Naive thymus-derived CD8-positive, alpha-beta T cell (primary cell): ENCODE measurements around the gene NOXA1. TPM values are rescaled to one million over a fixed set of nuclear protein-coding genes. Genes with fewer than 3 reads are reported as not detected.

Experiments used
- ATAC-seq, 2 donors: fragments of 150-1000 bp; cut with Tn5 transposase in 1 of 2; sonication (Bioruptor Pico), chemical (Tn5 transposase) in 1 of 2; 1 replicate in 1 of 2; 2 replicates in 1 of 2; pipeline ENCODE4 v1.10.0; 2021; ENCODE audit warnings: mild to moderate bottlenecking in 2 of 2, moderate library complexity in 2 of 2
- POLR2A ChIA-PET: fragments of 350-600 bp; sonication (Branson Sonifier 250); formaldehyde crosslinking; loops from one replicate; lab custom pipeline; 2021; ENCODE audit warnings: antibody characterized with exemption; lab: Charles Lee
- DNase-seq, 10 donors: peaks; one replicate each; pipeline versions ENCODE4 v3.0.0 to v3.0.0-alpha.2; 2020 to 2022
- H3K27ac Mint-ChIP-seq, 10 donors: one replicate each; pipeline ENCODE4 v1.8.0; 2020 to 2022; ENCODE audit warnings: mild to moderate bottlenecking in 10 of 10, mixed read lengths in 10 of 10, moderate library complexity in 4 of 10, inconsistent platforms in 1 of 10
- H3K27me3 Mint-ChIP-seq, 5 donors: one replicate each; pipeline ENCODE4 v1.8.0; 2021 to 2022; ENCODE audit warnings: mixed read lengths in 5 of 5
- H3K36me3 Mint-ChIP-seq, 3 donors: one replicate each; pipeline ENCODE4 v1.8.0; 2020 to 2022; ENCODE audit warnings: mixed read lengths in 3 of 3, mild to moderate bottlenecking in 2 of 3, inconsistent platforms in 1 of 3
- H3K4me1 Mint-ChIP-seq, 4 donors: one replicate each; pipeline ENCODE4 v1.8.0; 2021 to 2022; ENCODE audit warnings: mixed read lengths in 4 of 4
- H3K4me3 Mint-ChIP-seq, 10 donors: one replicate each; pipeline ENCODE4 v1.8.0; 2020 to 2022; ENCODE audit warnings: mild to moderate bottlenecking in 10 of 10, mixed read lengths in 10 of 10, moderate library complexity in 6 of 10, inconsistent platforms in 1 of 10
- H3K9me3 Mint-ChIP-seq, 9 donors: one replicate each; pipeline ENCODE4 v1.8.0; 2020 to 2022; ENCODE audit warnings: mixed read lengths in 9 of 9, mild to moderate bottlenecking in 3 of 9, inconsistent platforms in 1 of 9, moderate library complexity in 1 of 9
- polyA plus RNA-seq, 3 donors: library from polyadenylated mRNA; unstranded; fragments of 300-500 nt; fragmentation: Illumina TruSeq; gene quantifications; one replicate each; pipeline ENCODE4 v1.2.3, GENCODE V29; 2021
- total RNA-seq, 8 experiments: library from RNA in 2 of 8; stranded (reverse) in 2 of 8; gene quantifications; one replicate each; pipeline ENCODE4 v1.2.3 and lab custom pipeline; 2021 to 2026

The NOXA1 gene
- total and polyA plus RNA-seq, 5 experiments from 2014 or later: 0.75 to 4.5 (median 1.1) TPM

DNA sequence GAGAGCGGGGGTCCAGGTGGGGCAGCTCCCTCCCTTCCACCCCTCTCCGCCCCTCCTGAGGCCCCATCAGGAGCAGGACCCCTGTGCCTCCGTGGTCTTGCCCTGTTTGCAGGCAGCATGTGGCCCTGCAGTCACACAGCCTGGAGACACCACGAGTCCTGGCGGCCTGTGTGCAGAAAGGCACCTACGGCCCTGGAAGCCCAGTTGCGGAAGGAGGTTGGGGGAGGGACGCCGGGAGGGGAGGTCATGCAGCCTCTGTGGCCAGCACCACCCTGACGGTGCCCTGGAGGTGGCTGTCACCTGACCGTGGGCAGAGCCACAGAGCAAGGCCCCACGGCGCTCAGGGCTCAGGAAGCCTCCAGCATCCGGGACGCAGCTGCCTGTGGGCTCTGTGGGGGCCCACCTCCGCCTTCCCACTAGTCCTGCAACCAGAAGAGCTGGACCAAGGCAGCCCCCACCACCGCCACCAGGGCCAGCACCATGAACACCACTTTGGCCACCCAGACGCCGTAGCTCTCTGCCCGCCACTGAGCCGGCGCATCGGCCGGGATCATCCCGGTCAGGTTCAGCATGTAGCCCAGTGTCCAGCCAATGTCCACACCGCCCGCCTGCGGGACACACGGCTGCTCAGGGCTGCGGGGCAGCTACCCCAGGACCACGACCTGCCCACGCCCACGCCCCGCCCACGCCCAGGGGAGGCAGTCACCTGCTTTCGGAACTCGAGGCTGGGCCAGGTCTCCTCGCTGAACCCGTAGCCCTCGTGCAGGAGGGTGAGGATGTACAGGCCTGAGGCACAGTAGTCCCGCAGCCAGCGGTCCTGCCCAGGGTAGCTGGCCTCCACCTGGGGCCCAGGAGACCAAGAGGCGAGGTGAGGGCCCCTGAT, 11.5 kb downstream of the NOXA1 start:
- Mint-ChIP-seq H3K36me3 (no peaks in the 10 kb centered on the region), H3K4me1 (no peaks in the 10 kb centered on the region), H3K27me3 (peaks cover 0 to 6% (median 0%) of the 10 kb centered on the region in 5 donors), H3K27ac (no peak overlapping the region), H3K4me3 (no peak overlapping the region), H3K9me3 (no peaks in the 10 kb centered on the region)
- POLR2A ChIA-PET: no interaction called here
- DNase-seq: peak in 1 of 10 donors; percentile 62
- ATAC-seq: no peak

DNA sequence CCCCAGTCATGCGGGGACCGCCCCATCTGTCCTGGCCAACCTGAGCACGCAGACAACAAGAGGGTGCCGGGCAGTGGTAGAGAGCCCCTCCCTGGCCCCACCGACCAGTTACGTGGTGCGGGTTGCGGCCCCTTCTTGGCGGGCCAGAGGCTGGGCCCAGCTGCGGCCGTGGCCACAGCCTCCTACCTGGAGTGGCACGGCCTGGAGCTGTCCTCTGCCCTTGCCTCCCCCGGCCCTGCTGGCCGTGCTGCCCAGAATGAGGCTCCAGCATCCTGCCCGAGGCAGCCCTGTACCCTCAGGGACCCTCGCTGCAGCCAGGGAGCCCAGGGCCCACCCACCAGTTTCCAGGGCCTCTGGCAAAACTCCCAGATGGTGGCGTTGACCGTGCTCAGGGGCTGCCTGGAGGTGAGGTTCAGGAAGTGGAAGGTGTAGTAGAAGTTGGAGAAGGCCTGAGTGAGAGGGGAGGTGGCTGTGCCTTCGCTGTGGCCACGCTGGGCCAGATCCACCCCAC, 12.2 kb downstream of the NOXA1 start:
- DNase-seq (peak in 1 of 10 donors; percentile 47), ATAC-seq (no peak)
- no peak overlapping the region for H3K27ac Mint-ChIP-seq
- H3K9me3 Mint-ChIP-seq: no peaks in the 10 kb centered on the region
- H3K4me1 Mint-ChIP-seq: no peaks in the 10 kb centered on the region
- peaks cover 0 to 6% (median 0%) of the 10 kb centered on the region in 5 donors for H3K27me3 Mint-ChIP-seq
- no peaks in the 10 kb centered on the region for H3K36me3 Mint-ChIP-seq
- POLR2A ChIA-PET: no interaction called here
- no peak overlapping the region for H3K4me3 Mint-ChIP-seq

DNA sequence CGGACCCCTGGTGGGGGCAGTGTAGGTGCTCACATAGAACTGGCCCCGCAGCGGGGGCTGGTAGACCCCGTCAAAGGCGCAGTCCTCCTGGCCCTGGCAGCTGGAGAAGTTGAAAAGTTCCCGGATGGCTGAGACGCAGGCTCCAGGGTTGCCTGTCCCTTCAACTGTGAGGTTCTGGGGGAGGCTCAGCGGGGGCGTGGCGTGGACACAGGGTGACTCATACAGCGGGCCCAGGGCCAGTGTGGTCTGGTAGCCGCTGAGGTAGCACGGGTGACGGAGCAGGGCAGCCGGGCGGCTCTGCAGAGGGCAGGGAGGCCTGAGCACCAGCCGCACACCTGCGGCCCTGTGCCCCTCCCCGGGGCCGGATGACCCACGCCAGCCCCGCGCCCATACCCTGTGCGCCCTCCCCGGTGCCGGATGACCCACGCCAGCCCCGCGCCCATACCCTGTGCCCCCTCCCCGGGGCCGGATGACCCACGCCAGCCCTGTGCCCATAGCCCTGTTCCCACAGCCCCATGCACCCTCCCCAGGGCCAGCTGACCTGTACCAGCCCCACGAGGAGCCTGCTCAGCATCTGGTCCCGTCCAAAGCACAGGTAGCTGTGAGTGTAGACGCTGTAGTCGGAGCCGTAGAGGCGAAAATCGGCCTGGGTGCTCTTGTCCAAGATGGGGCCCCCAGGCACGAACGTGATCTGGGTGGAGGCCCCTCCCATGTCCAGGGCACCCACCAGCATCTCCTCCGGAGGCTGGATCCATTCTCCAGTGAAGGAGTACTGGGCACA, 13.0 kb downstream of the NOXA1 start:
- Mint-ChIP-seq H3K27ac (no peak overlapping the region), H3K9me3 (no peaks in the 10 kb centered on the region), H3K36me3 (no peaks in the 10 kb centered on the region), H3K4me3 (no peak overlapping the region), H3K4me1 (no peaks in the 10 kb centered on the region), H3K27me3 (peaks cover 0 to 6% (median 0%) of the 10 kb centered on the region in 5 donors)
- POLR2A ChIA-PET: interaction anchor here (0.6 to 0.7 kb wide), 2 partner anchors 9 to 211 kb away, joined by 4 to 5 read pairs; no protein-coding TSS in a partner anchor
- ATAC-seq (no peak), DNase-seq (peak in 1 of 10 donors; percentile 34)

DNA sequence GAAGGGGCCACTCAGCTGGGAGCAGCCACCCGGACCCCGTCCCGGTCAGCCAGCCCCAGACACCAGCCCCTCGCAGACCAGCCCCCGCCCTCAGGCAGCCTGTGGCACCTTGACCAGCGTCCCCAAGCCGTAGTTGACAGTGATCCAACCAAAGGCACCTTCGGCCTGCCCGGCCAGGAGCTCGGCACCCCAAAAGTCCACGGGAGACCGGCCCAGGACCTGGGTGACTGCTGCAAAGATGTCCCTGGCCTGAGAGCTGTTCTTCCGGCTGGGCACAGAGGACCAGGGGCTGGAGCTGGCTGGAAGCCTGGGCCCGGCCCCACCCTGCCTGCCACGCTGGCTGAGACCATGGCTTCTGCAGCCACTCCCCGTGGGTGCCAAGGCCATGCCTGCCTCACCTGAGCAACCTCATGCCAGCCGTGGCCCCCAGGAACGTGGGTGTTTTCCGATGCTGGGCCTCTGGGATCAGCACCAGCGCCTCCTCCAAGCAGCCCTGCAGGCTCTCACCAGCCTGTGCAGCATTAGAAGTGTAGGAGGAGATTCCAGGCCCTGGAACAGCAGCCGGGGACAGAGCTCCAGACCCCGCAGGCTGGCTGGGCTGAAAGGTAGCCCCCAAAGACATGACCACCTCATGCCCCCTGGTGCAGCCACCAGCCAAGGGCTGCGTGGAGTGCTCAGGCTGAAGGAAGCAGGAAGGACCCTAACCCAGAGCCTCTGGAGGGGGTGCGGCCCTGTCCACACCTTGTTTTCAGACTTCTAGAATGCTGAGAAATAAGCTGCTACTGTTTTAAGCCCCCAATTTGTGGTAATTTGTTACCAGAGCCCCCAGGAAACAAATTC, 13.8 kb downstream of the NOXA1 start:
- Mint-ChIP-seq H3K4me3 (no peak overlapping the region), H3K27ac (no peak overlapping the region), H3K36me3 (no peaks in the 10 kb centered on the region), H3K27me3 (peaks cover 2 to 8% (median 5%) of the 10 kb centered on the region in 5 donors), H3K9me3 (no peaks in the 10 kb centered on the region), H3K4me1 (peaks cover 2 to 4% (median 2%) of the 10 kb centered on the region in 4 donors)
- DNase-seq (peak in 1 of 10 donors; percentile 54), ATAC-seq (no peak)
- POLR2A ChIA-PET: interaction anchor here (0.6 to 0.7 kb wide), 2 partner anchors 8 to 211 kb away, joined by 4 to 5 read pairs; no protein-coding TSS in a partner anchor

DNA sequence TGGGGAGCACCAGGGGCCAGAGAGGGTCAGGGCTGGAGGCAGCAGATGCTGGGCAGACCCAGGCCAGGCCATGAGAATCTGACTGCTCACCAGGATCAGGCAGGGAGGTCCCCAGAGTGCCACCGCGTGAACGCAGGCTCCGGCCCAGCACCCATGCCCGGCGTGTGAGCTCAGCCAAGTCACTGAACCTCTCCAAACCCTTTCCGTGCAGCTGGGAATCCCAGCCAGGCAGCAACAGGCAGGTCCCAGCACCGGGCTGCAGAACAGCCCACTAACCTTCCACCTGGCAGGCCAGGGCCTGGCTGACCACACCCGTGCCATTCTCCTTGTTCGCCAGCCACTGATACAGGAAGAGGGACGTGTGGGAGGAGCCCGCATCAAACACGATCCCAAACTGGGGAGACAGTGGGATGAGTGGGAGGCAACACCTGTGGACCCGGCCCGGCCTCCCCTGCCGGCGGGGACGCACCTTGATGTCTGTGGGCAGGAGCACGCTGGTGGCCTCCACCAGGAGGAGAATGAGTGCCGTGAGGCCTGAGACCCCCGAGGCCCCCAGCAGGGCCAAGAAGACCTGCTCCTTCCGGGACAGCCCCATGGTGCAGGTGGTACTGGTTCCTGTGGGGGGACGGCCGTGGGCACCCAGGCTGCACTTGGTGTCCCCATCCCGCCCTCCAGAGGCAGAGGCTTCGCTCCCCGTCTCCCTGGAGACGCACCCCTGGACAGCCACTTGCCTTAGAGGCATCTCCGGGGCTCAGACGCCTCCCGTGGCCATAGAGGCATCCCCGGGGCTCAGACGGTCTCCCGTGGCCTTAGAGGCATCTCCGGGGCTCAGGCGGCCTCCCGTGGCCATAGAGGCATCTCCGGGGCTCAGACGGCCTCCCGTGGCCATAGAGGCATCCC, 14.7 kb downstream of the NOXA1 start:
- no peak overlapping the region for H3K4me3 Mint-ChIP-seq
- H3K27me3 Mint-ChIP-seq: peaks cover 7 to 15% (median 8%) of the 10 kb centered on the region in 5 donors
- no peak overlapping the region for H3K27ac Mint-ChIP-seq
- POLR2A ChIA-PET: interaction anchor here (1.1 kb wide), 1 partner anchor 23 kb away, joined by 3 read pairs; no protein-coding TSS in a partner anchor
- peaks cover 2 to 6% (median 4%) of the 10 kb centered on the region in 4 donors for H3K4me1 Mint-ChIP-seq
- DNase-seq (peak in 1 of 10 donors; percentile 54), ATAC-seq (no peak)
- H3K36me3 Mint-ChIP-seq: no peaks in the 10 kb centered on the region
- H3K9me3 Mint-ChIP-seq: no peaks in the 10 kb centered on the region

DNA sequence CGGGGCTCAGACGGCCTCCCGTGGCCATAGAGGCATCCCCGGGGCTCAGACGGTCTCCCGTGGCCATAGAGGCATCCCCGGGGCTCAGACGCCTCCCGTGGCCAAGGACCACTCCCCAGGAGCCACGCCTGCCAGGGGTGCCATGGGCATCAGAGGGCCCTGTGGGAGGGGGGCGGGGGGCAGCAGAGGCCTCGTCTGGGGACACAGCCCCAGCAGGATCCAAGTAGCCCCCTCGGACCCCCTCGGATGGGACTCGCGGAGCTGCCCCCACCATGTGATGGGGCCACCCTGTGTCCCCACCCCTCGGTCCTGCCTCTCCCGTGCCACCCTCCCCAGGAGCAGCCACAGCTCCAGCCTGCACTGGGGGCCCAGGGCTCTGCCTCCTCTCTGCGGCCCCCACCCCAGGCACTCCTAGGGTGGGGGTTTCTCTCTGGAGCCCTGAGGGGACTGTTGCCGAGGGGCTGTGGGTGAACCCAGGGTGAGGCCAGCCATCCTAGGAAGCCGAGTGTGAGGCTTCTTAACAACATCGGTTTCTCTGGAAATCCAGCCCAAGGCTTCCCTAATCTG, 15.5 kb downstream of the NOXA1 start:
- DNase-seq (peak in 2 of 10 donors; percentile 2 to 38), ATAC-seq (no peak)
- H3K27ac Mint-ChIP-seq: no peak overlapping the region
- POLR2A ChIA-PET: interaction anchor here (1.1 kb wide), 1 partner anchor 22 kb away, joined by 3 read pairs; no protein-coding TSS in a partner anchor
- peaks cover 2 to 6% (median 4%) of the 10 kb centered on the region in 4 donors for H3K4me1 Mint-ChIP-seq
- no peak overlapping the region for H3K4me3 Mint-ChIP-seq
- H3K27me3 Mint-ChIP-seq: peaks cover 7 to 22% (median 10%) of the 10 kb centered on the region in 5 donors
- no peaks in the 10 kb centered on the region for H3K36me3 Mint-ChIP-seq
- no peaks in the 10 kb centered on the region for H3K9me3 Mint-ChIP-seq

DNA sequence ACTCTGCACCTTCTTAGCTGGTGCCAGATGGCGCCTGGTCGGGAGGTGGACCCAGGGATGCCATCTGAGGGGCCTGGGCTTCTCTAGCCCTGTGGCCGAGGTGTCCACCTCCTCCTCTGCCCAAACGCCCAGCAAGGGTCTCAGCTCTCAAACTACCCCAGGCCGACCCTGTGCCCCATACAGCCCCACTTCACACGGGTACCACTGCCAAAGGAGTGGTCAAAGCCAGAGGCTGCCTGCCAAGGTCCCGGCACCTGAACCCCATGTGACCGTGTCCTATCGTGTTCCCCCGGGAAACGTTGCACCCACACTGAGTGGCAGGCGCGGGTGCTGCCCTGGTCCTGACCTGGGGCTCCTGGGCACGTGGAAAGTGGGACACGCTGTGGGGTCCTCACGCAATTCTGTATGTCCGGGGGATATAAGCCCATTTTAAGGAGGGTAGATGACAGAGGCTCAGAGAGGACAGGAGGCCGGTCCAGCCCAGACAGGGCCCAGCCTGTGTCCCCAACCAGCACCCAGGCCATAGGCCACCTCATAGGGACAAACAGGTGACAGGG, 16.0 kb downstream of the NOXA1 start:
- peaks cover 7 to 25% (median 10%) of the 10 kb centered on the region in 5 donors for H3K27me3 Mint-ChIP-seq
- POLR2A ChIA-PET: interaction anchor here (1.1 kb wide), 1 partner anchor 21 kb away, joined by 3 read pairs; no protein-coding TSS in a partner anchor
- peaks cover 2 to 6% (median 4%) of the 10 kb centered on the region in 4 donors for H3K4me1 Mint-ChIP-seq
- peak in 2 of 10 donors; percentile 4 to 38 for DNase-seq
- H3K36me3 Mint-ChIP-seq: no peaks in the 10 kb centered on the region
- H3K27ac Mint-ChIP-seq: peak overlapping the region in 1 of 10 donors; percentile 47
- no peaks in the 10 kb centered on the region for H3K9me3 Mint-ChIP-seq
- H3K4me3 Mint-ChIP-seq: peak overlapping the region in 2 of 10 donors; percentile 45 to 59
- ATAC-seq: no peak

DNA sequence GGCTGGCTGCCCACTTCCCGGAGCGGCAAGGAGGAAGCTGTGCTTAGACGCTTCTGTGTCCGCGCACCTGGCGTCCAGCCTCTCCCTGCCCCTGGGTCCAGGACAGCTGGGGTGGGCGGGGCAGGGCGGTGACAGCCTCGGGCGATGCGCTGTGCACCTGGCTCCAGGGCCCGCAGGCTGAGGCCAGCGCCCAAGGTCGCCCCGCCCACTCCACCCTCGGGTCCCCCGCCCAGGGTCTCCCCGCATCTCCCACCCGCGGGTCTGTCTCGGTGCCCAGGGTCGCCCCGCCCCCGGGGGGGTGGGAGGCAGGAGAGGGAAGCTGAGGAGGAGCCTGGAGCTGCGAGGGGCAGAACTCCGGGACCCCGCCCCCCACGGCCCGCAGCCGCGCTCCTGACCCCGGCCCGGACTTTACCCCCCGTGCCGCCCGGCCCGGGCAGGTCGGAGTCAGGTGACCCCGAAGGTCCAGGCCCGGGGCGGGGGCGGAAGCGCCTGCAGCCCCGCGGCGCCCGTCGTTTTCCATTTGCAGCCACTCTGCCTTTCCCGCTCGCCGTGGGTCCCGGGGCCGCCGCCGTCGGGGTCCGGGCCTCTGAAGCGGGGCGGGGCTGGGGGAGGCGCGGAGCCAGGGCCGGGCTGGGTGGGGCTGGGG, 18.2 kb downstream of the NOXA1 start, which contains the start of gene ENTPD8:
TSS of gene ENTPD8 (minus strand) at position 69 of the 646 bp plus-strand sequence. CDS start 3,072 bp downstream, outside the sequence.
- Mint-ChIP-seq H3K9me3 (no peaks in the 10 kb centered on the region), H3K27me3 (peaks cover 7 to 31% (median 10%) of the 10 kb centered on the region in 5 donors), H3K4me1 (peaks cover 5 to 17% (median 16%) of the 10 kb centered on the region in 4 donors), H3K36me3 (no peaks in the 10 kb centered on the region), H3K4me3 (peak within 1 kb of the TSS; percentile 58 to 91 (median 78)), H3K27ac (peak within 1 kb of the TSS in 2 of 10 donors; percentile 4 to 58)
- POLR2A ChIA-PET: interaction anchor here (1.0 to 1.3 kb wide), 2 partner anchors 19 to 141 kb away, joined by 5 to 6 read pairs; partner anchors contain the start of genes EXD3 and NOXA1
- DNase-seq (peak in 2 of 10 donors; percentile 22 to 64), ATAC-seq (peak in 1 of 2 donors; percentile 26)

DNA sequence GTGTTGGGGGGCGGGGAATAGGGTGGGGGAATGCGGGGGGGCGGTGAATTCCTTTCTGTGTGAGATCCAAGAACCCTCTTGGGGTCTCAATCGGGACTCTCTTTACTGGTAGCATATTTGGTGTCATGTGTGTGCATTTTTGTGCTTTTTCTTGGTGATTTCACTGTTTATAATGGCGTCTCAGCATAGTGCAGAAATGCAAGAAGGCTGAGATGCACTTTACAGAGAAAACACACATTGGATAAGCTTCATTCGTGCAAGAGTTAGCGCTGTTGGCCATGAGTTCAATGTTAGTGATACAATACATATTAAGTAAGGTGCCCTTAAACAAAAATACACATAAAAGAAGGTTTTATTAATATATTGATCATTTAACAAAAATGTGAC, 18.7 kb downstream of the NOXA1 start:
- H3K9me3 Mint-ChIP-seq: no peaks in the 10 kb centered on the region
- H3K4me1 Mint-ChIP-seq: peaks cover 5 to 19% (median 17%) of the 10 kb centered on the region in 4 donors
- no peak for DNase-seq
- H3K27me3 Mint-ChIP-seq: peaks cover 7 to 31% (median 10%) of the 10 kb centered on the region in 5 donors
- POLR2A ChIA-PET: interaction anchor here (0.7 to 1.3 kb wide), 3 partner anchors 19 to 141 kb away, joined by 3 to 6 read pairs (median 5); partner anchors contain the start of genes EXD3 and NOXA1
- peak overlapping the region in 2 of 10 donors; percentile 4 to 58 for H3K27ac Mint-ChIP-seq
- no peaks in the 10 kb centered on the region for H3K36me3 Mint-ChIP-seq
- no peak for ATAC-seq
- peak overlapping the region; percentile 58 to 91 (median 78) for H3K4me3 Mint-ChIP-seq
